ENCODE measurements around the gene FTCD.
"Not testable (repeated sequence)": the region's sequence is repeated elsewhere in the genome, so short reads cannot be mapped to it uniquely, and the experiment has no call there.

FTCD gene

GRCh38 chr21:46152927-46153246 lies 2.5 kb downstream of the FTCD start:
- DNase-seq = no peak

DNA sequence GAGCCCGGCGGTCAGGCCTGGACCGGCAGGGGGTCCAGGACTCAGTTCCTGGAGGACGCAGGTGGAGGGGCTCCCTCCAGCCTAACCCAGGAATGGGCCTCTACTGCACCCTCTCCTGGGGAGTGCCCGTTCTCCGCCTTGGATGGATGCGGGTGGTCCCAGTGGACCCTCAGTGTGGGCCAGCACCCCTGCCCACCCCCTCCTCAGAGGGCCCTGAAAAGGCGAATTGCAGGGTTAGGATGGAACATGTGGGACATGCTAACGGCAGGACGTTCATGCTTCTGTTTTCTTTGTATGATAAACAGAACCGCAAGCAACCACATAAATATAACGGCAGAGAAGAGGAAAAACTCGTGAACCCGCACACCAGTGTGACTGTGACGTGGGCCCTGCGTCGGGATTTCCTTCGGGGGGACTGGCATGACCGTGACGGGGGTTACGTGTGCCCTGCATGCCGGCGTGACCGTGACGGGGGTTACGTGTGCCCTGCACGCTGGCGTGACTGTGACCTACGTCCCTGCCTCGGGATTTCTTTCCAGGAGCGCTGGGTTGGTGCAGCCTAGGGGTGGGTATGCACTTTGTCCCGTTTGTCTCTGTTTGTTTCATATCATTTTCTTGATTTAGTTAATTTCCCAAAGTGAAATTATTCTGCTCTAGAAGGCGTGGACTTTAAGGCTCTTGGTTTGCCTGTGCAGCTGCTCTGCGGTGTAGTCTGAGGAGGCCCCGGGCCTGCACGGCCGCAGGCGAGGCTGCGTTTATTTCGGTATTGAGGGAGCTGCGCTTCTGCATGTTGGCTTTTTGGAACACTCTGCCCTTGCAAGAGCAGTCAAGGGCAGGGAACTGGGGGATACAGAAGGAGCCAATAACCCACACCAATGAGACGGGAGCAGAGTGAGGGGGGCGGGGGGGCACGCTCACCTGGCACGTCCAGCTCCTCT lies 3.1 kb downstream of the FTCD start:
- no peak for DNase-seq

DNA sequence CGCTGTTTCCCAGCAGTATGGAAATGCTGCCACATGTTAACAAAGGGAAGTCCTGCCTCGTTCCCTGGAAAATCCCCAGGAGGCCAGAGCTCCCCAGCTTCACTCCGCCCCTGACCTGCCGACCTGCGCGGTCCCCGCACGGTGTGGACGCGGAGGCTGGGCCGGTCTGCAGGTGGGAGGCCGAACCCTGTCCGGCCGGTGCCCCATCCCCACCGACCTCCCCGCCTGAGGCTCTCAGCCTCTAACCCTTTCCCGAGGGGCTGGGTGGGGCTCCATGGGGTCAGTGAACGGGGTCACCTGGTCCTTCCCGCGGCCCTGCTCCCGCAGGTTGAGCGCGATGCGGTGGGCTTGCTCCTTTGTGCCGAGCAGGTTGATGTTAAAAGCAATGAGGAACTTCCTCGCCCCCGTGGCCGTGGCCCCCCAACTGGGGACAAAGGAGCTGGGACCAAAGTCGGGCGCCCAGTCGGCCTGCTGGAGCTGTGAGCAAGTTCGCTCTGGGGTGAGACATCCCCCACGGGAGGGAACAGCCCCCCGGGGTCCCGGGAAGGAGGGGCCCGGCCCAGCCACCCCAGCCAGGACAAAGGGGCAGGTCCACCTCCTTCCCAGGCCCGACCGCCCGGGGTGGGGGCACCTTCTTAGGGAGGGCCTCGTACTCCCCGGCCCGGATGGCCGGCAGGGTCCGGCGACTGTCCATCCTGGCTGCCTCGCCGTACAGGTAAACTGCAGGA lies 4.0 kb downstream of the FTCD start:
- no peak for DNase-seq

DNA sequence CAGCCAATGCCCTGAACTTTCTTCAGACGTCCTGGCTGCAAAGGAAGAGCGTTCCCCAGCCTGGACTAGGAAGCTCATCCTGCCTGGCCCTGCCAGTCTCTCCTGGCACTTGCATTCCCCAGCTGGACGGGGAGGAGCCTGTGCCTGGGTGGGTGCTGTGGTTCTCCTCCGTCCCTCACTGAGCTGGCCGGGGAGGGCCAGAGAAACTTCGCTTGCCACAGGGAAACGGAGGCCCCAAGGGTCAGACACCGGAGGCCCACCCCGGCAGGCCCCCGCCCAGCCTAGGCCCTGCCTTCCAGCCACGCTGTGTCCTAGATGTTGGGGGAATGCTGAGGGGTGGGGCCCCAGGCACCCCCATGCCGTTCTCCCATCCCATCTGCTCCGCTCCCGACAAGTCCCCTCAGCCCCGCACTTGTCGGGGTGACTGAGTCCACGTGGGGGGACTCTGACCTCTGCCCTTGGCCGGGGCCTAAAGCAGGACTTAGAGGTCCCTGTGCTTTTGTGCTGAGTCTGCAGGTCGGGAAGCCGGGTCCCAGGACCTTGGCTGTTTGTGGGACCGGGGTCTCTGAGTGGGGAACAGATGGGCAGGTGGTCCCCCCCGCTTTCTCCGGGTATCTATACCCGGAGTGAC lies 4.8 kb downstream of the FTCD start:
- no peak for DNase-seq

- no peak for DNase-seq
Measured at GRCh38 chr21:46150073-46150472, 5.3 kb downstream of the FTCD start.

DNA sequence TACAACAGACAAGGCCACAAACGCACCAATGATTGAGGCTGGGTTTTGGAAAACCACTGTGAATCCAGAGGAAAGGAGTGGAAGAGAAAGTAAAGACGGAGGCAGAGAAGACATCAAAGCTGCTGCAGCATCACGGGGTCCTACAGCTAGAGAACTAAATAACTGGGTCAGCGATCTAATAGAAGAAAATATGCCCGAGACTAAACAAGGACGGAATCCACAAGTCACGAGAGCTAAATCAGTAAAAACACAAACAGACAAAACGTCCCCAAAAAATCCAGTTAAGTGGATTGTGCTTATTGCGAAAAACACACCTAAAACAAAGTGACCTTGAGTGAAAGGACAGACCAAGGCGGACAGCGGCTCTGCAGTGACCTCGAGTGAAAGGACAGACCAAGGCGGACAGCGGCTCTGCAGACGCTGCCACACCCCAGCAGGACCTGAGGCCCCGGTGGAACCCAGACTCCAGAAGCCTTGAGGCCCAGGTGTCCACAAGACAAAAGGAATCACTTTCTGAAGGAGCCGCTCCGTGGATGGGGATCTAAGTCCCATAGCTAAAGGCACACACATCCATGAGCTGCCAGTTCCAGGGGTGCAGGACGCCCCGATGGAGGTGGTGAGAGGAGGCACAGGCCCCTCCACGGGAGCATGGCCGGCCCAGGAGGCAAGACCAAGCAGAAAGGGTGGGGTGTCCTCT lies 6.0 kb downstream of the FTCD start:
- no peak for DNase-seq

- DNase-seq = no peak
Measured at GRCh38 chr21:46148106-46148505, 7.3 kb downstream of the FTCD start.

DNA sequence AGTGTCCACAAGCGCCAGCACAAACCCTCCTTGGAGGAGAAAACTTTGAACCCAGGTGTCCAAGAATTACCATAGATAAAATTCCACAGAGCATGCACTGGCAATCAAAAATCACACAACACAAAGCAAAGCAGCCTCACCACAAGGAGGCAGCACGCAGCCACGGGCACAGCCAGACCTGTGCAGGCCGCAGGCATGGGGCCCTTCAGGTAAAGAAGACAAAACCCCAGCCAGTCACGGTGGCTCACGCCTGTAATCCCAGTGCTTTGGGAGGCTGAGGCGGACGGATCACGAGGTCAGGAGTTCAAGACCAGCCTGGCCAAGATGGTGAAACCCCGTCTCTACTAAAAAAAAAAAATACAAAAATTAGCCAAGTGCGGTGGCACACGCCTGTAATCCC lies 8.0 kb downstream of the FTCD start:
- not testable (repeated sequence) for DNase-seq

DNA sequence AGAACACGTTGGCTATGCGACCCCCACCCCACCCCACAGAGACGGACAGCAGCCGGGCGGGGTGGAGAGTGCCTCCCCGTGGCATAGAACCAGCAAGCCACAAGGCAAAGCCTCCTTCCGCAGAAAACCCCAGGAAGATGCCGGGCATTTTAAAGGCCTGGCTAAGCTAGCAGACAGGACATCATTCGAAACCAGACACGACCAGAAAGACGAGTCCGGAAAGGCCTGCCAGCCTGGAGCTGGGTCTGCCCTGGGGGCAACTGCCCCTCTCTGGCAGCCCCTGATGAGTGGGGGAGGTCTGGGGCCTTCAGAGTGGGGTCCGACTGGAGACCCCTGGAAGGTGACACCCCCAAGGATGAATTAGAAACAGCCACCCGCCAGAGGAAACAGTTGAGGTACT lies 8.5 kb downstream of the FTCD start:
- no peak for DNase-seq

GRCh38 chr21:46145840-46146691 lies 9.3 kb downstream of the FTCD start:
- no peak for DNase-seq

DNA sequence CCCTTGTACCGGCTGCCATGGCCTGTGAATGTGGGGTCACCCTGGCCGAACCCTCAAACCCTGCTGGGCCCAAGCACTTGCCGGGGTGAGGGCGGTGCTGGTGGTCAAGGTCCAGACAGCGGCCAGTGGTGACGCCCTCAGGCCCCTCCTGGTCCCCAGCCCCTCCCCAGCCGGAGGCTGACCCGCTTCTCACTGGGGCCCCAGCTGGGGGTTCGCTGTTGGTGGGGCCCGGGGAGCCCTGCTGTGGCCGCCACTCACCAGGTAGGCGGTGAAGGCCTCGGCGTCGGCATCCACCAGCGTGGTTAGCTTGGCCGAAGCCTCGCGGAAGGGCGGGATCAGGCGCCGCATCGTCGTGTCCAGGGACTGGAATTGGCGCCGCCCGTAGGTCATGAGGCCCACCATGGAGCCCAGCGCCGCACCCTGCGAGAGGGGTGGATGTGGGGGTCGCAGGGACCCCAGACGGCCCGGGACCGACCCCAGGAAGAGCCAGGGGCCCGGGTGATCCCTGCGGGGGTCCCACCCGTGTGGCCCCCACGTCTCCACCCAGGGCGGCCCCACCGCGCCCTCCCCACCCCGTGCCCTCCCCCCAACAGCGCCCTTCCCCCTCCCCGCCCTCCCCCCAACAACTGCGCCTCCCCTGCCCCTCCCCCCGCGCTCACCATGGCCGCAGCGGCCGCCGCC lies 10.1 kb downstream of the FTCD start:
- no peak for DNase-seq

GRCh38 chr21:46144464-46145070 lies 10.8 kb downstream of the FTCD start:
- DNase-seq = no peak

GRCh38 chr21:46142582-46143473 lies 12.6 kb downstream of the FTCD start:
- DNase-seq = no peak

- DNase-seq = no peak
Measured at GRCh38 chr21:46141767-46142581, 13.4 kb downstream of the FTCD start.

- not testable (repeated sequence) for DNase-seq
Measured at GRCh38 chr21:46140352-46141003, 14.9 kb downstream of the FTCD start.

DNA sequence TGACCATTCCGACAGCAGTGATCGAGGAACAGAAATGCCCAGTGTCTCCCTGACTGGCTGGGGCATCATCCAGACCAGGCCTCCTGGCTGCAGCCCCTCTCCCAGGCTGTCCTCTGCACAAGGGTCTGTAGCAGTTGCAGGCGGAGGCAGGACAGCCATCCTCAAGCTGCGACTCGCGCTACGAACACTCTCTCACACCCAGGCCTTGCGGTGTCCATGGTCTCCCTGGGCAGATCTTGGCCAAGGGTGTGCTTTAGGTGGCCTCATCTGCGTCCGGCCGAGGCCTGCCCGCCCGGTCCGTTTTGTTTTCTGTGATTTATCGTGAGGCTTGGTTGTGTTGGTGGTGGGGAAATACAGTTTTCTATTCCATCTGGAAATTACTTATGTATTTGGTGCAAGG lies 15.7 kb downstream of the FTCD start:
- no peak for DNase-seq

GRCh38 chr21:46138383-46138970 lies 16.9 kb downstream of the FTCD start:
- no peak for DNase-seq

GRCh38 chr21:46137908-46138307 lies 17.5 kb downstream of the FTCD start:
- DNase-seq = no peak
